Activated CD8-positive, alpha-beta T cell treated with anti-CD3 and anti-CD28 coated beads, Interleukin-2, amount 10 ng/mL, durations not matched to agents 7 days and 5 days (primary cell): ENCODE data around the gene USP5. TPM values are rescaled to one million over a fixed set of nuclear protein-coding genes. Genes with fewer than 3 reads are reported as not detected.
A peak's percentile ranks its signal among the peaks of the same experiment; 100 is the strongest.

ENCODE experiments used
- ATAC-seq: fragments of 150-1000 bp; cut with Tn5 transposase; one replicate; pipeline ENCODE4 v1.10.0; 2021; ENCODE audit warnings: moderate library complexity
- CTCF ChIA-PET: fragments of 350-600 bp; sonication (Branson Sonifier 250); formaldehyde crosslinking; loops from one replicate; lab custom pipeline; 2021; ENCODE audit warnings: antibody characterized with exemption; lab: Charles Lee
- POLR2A ChIA-PET: fragments of 350-600 bp; sonication (Branson Sonifier 250); formaldehyde crosslinking; loops from one replicate; lab custom pipeline; 2021; ENCODE audit warnings: antibody characterized with exemption; lab: Charles Lee
- DNase-seq: peaks from one replicate; pipeline ENCODE4 v3.0.0-alpha.2; 2020
- H3K27ac Mint-ChIP-seq: one replicate; pipeline ENCODE4 v1.8.0; 2021; ENCODE audit warnings: mild to moderate bottlenecking, mixed read lengths
- H3K27me3 Mint-ChIP-seq: one replicate; pipeline ENCODE4 v1.8.0; 2021; ENCODE audit warnings: low read depth, mixed read lengths
- H3K36me3 Mint-ChIP-seq: one replicate; pipeline ENCODE4 v1.8.0; 2021; ENCODE audit warnings: low read depth, mixed read lengths
- H3K4me1 Mint-ChIP-seq: one replicate; pipeline ENCODE4 v1.8.0; 2021; ENCODE audit warnings: low read depth, mixed read lengths
- H3K4me3 Mint-ChIP-seq: one replicate; pipeline ENCODE4 v1.8.0; 2021; ENCODE audit warnings: mild to moderate bottlenecking, mixed read lengths
- H3K9me3 Mint-ChIP-seq: one replicate; pipeline ENCODE4 v1.8.0; 2022; ENCODE audit warnings: mixed read lengths; ENCODE audit not compliant: insufficient read depth
- total RNA-seq, 2 experiments: library from RNA; stranded (reverse); gene quantifications; one replicate each; pipeline ENCODE4 v1.2.3, GENCODE V29; 2021

The USP5 gene
- total RNA-seq, result 100 to 1,000 TPM; 105 to 108 TPM

DNA sequence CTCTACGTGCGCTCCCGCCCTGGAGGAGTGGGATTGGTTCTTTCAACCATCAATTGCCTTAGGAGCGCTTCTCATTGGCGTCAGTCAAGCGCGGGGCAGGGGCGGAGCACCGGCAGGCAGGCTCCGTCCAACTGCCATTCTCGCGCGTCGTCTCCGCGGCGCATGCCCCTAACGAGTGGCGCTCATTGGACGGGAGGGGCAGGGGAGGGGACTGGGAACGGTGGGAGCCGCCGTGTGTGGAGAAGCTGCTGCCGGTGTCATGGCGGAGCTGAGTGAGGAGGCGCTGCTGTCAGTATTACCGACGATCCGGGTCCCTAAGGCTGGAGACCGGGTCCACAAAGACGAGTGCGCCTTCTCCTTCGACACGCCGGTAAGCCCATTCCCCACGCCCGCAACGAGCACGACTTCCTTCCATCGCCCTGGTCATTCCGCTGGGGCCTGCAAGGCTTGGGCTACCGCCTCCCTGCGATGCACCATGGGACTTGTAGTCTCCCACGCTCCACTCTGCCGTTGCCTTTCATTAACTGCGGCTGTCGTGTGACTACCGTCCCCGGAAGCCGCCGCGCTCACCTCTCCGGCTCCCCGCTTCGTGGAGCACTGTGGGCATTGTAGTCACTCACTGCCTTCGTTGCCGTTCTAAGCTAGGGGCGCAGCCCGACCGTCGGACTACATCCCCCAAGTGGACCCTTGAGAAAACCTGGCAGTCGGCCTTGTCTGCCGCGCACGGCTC is at the start of gene USP5:
Gene USP5 (plus strand): TSS at position 230 of the 730 bp plus-strand sequence. CDS start 30 bp downstream, at position 260.
- no peaks in the 10 kb centered on the region for H3K9me3 Mint-ChIP-seq
- peaks cover 44% of the 10 kb centered on the region for H3K4me1 Mint-ChIP-seq
- peak; percentile 99 for DNase-seq
- POLR2A ChIA-PET, result interaction anchor here (0.7 to 6.6 kb wide), 29 partner anchors 9 to 359 kb away, joined by 3 to 93 read pairs (median 5); partner anchors contain the start of genes C12orf57, COPS7A, GAPDH and GNB3
- no peaks in the 10 kb centered on the region for H3K27me3 Mint-ChIP-seq
- H3K4me3 Mint-ChIP-seq, result peak within 1 kb of the TSS; percentile 90
- H3K36me3 Mint-ChIP-seq, result peaks cover 54% of the 10 kb centered on the region
- CTCF ChIA-PET, result interaction anchor here (0.6 to 13.9 kb wide), 21 partner anchors 10 to 314 kb away, joined by 3 to 130 read pairs (median 5); partner anchors contain the start of genes COPS7A, GNB3, LPCAT3 and MLF2
- H3K27ac Mint-ChIP-seq, result peak within 1 kb of the TSS; percentile 98
- peak; percentile 83 for ATAC-seq

DNA sequence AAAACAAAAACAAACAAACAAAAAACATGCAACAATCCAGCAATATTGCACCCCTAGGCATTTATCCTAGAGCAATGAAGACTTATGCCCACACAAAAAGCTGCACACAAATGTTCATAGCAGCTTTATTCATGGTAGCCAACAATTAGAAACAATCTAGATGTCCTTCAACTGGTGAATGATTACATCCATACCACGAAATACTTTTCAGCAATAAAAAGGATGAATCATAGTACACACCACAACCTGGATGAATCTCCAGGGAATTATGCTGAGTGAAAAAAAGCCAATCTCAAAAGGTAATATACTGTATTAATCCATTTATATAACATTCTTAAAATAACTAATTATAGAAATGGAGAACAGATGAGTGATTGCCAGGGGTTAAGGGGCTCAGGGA is 44.8 kb upstream of the USP5 start:
- H3K27me3 Mint-ChIP-seq, result peaks cover 13% of the 10 kb centered on the region
- H3K9me3 Mint-ChIP-seq, result no peaks in the 10 kb centered on the region
- H3K36me3 Mint-ChIP-seq, result no peaks in the 10 kb centered on the region
- no peaks in the 10 kb centered on the region for H3K4me1 Mint-ChIP-seq
- CTCF ChIA-PET, result interaction anchor here (1.1 kb wide), 2 partner anchors 15 to 53 kb away, joined by 3 to 4 read pairs; no protein-coding TSS in a partner anchor
- H3K27ac Mint-ChIP-seq, result no peak overlapping the region
- DNase-seq, result no peak
- no peak for ATAC-seq
- POLR2A ChIA-PET, result no interaction called here
- no peak overlapping the region for H3K4me3 Mint-ChIP-seq

GRCh38 chr12:6809056-6809455 is 42.9 kb upstream of the USP5 start:
- no peak overlapping the region for H3K27ac Mint-ChIP-seq
- no peak overlapping the region for H3K4me3 Mint-ChIP-seq

DNA sequence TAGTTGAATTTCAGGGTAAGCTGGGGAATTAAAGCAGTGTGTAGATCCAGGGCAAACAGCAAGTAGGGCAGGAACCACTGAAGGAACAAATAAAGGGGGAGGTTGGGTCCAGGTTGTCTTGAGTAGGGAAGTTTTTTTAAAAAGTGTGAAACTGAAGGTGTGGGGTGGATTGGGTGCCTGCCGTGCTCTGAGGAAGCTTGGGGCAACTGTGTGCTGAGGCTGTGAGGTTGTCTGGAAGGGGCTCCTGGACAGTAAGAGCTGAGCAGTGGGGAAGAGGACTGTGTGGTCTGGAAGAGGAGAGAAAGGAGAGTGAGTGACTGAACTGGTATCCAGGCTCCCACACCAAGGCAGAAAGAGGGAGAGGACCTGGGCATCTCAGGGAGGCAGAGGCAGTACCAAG is 41.2 kb upstream of the USP5 start:
- H3K36me3 Mint-ChIP-seq, result no peaks in the 10 kb centered on the region
- DNase-seq (no peak), ATAC-seq (peak; percentile 27)
- CTCF ChIA-PET, result interaction anchor here (0.6 to 1.4 kb wide), 6 partner anchors 15 to 265 kb away, joined by 3 to 5 read pairs (median 3); partner anchors contain the start of gene MLF2
- no peak overlapping the region for H3K27ac Mint-ChIP-seq
- no peak overlapping the region for H3K4me3 Mint-ChIP-seq
- H3K4me1 Mint-ChIP-seq, result no peaks in the 10 kb centered on the region
- POLR2A ChIA-PET, result interaction anchor here (0.9 kb wide), 1 partner anchor 171 kb away, joined by 3 read pairs; no protein-coding TSS in a partner anchor
- no peaks in the 10 kb centered on the region for H3K9me3 Mint-ChIP-seq
- H3K27me3 Mint-ChIP-seq, result peaks cover 17% of the 10 kb centered on the region

More at GRCh38 chr12:6809056-6809455, 42.9 kb upstream of the USP5 start:
- H3K27me3 Mint-ChIP-seq, result peaks cover 13% of the 10 kb centered on the region
- H3K4me1 Mint-ChIP-seq, result no peaks in the 10 kb centered on the region
- no peak for DNase-seq
- no peaks in the 10 kb centered on the region for H3K36me3 Mint-ChIP-seq
- no peaks in the 10 kb centered on the region for H3K9me3 Mint-ChIP-seq
- ChIA-PET POLR2A (interaction anchor here (0.6 kb wide), 2 partner anchors 28 to 29 kb away, joined by 3 to 4 read pairs; no protein-coding TSS in a partner anchor), CTCF (interaction anchor here (1.3 to 1.5 kb wide), 2 partner anchors 16 to 43 kb away, joined by 3 to 5 read pairs; partner anchors contain the start of gene PTMS)
- no peak for ATAC-seq

DNA sequence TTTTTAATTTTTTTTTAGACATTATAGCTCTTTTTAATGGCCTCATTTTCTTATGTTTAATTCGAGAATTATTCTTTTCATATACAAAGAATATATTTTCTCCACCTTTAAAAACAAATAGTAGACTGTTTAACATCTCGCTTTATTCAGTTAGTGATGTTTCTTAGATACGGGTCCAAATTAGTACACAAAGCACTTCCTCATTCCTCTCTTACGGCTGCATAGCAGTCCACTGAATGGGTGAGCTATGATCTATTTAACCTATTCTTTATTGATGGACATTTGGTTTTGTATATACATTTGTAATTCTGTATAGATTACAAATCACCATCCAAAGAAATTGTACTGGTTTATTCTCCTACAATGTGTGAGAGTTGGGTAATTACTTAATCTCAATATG is 38.6 kb upstream of the USP5 start:
- Mint-ChIP-seq H3K27me3 (peaks cover 14% of the 10 kb centered on the region), H3K27ac (no peak overlapping the region), H3K9me3 (no peaks in the 10 kb centered on the region), H3K4me3 (no peak overlapping the region), H3K36me3 (no peaks in the 10 kb centered on the region), H3K4me1 (no peaks in the 10 kb centered on the region)
- ChIA-PET POLR2A (interaction anchor here (0.6 kb wide), 1 partner anchor 31 kb away, joined by 4 read pairs; no protein-coding TSS in a partner anchor), CTCF (interaction anchor here (0.9 to 2.2 kb wide), 5 partner anchors 11 to 79 kb away, joined by 3 to 8 read pairs (median 3); partner anchors contain the start of gene MLF2)
- DNase-seq (no peak), ATAC-seq (no peak)

GRCh38 chr12:6816598-6816997 is 35.4 kb upstream of the USP5 start:
- POLR2A ChIA-PET, result no interaction called here
- Mint-ChIP-seq H3K27ac (no peak overlapping the region), H3K4me1 (peaks cover 9% of the 10 kb centered on the region)

GRCh38 chr12:6817098-6817497 is 34.9 kb upstream of the USP5 start:
- Mint-ChIP-seq H3K27me3 (peaks cover 23% of the 10 kb centered on the region), H3K4me1 (peaks cover 12% of the 10 kb centered on the region), H3K4me3 (no peak overlapping the region), H3K36me3 (no peaks in the 10 kb centered on the region), H3K9me3 (no peaks in the 10 kb centered on the region), H3K27ac (no peak overlapping the region)
- DNase-seq (no peak), ATAC-seq (no peak)
- POLR2A ChIA-PET, result no interaction called here
- CTCF ChIA-PET, result no interaction called here

More at GRCh38 chr12:6816598-6816997, 35.4 kb upstream of the USP5 start:
- H3K4me3 Mint-ChIP-seq, result no peak overlapping the region
- H3K36me3 Mint-ChIP-seq, result no peaks in the 10 kb centered on the region
- no peaks in the 10 kb centered on the region for H3K9me3 Mint-ChIP-seq
- H3K27me3 Mint-ChIP-seq, result peaks cover 20% of the 10 kb centered on the region
- CTCF ChIA-PET, result interaction anchor here (1.1 kb wide), 1 partner anchor 38 kb away, joined by 3 read pairs; no protein-coding TSS in a partner anchor
- ATAC-seq, result no peak
- DNase-seq, result no peak

GRCh38 chr12:6817662-6818157 is 34.2 kb upstream of the USP5 start:
- POLR2A ChIA-PET, result interaction anchor here (0.6 kb wide), 1 partner anchor 64 kb away, joined by 3 read pairs; no protein-coding TSS in a partner anchor
- DNase-seq, result no peak
- ATAC-seq, result no peak

GRCh38 chr12:6818222-6818621 is 33.7 kb upstream of the USP5 start:
- Mint-ChIP-seq H3K36me3 (no peaks in the 10 kb centered on the region), H3K27ac (no peak overlapping the region), H3K4me1 (peaks cover 15% of the 10 kb centered on the region), H3K9me3 (no peaks in the 10 kb centered on the region), H3K4me3 (no peak overlapping the region), H3K27me3 (peaks cover 33% of the 10 kb centered on the region)
- no peak for DNase-seq
- ATAC-seq, result no peak
- POLR2A ChIA-PET, result interaction anchor here (0.6 kb wide), 1 partner anchor 64 kb away, joined by 3 read pairs; no protein-coding TSS in a partner anchor
- CTCF ChIA-PET, result no interaction called here

More at GRCh38 chr12:6817662-6818157, 34.2 kb upstream of the USP5 start:
- Mint-ChIP-seq H3K4me1 (peaks cover 15% of the 10 kb centered on the region), H3K27me3 (peaks cover 28% of the 10 kb centered on the region), H3K36me3 (no peaks in the 10 kb centered on the region), H3K27ac (no peak overlapping the region), H3K9me3 (no peaks in the 10 kb centered on the region), H3K4me3 (no peak overlapping the region)
- CTCF ChIA-PET, result no interaction called here

DNA sequence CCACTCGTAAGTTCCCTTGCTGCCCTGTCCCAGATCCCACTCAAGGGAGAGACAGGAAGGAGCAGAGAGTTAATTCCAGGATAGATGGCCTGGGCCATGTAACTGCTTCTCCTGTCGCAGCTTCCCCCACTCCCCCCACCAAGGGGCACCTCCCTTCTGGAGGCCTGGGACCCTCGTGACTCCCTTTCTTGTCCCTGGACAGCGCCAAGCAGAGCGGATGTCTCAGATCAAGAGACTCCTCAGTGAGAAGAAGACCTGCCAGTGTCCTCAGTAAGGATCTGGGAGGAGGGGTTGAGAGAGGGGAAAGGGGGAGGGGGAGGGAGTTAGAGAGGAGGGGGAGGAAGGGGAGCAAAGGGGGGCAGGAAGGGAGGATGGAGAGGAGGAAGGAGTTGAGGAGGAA is 33.3 kb upstream of the USP5 start:
- ChIA-PET POLR2A (no interaction called here), CTCF (no interaction called here)
- peaks cover 37% of the 10 kb centered on the region for H3K27me3 Mint-ChIP-seq
- no peaks in the 10 kb centered on the region for H3K9me3 Mint-ChIP-seq
- no peaks in the 10 kb centered on the region for H3K36me3 Mint-ChIP-seq
- no peak overlapping the region for H3K4me3 Mint-ChIP-seq
- ATAC-seq, result no peak
- H3K27ac Mint-ChIP-seq, result no peak overlapping the region
- no peak for DNase-seq
- peaks cover 15% of the 10 kb centered on the region for H3K4me1 Mint-ChIP-seq

- POLR2A ChIA-PET, result no interaction called here
- no peaks in the 10 kb centered on the region for H3K36me3 Mint-ChIP-seq
- ATAC-seq (no peak), DNase-seq (no peak)
- no peak overlapping the region for H3K4me3 Mint-ChIP-seq
- peaks cover 39% of the 10 kb centered on the region for H3K27me3 Mint-ChIP-seq
- no peaks in the 10 kb centered on the region for H3K9me3 Mint-ChIP-seq
- no peak overlapping the region for H3K27ac Mint-ChIP-seq
- CTCF ChIA-PET, result interaction anchor here (10.3 kb wide), 1 partner anchor 66 kb away, joined by 116 read pairs; the partner anchor contains the start of gene MLF2
- H3K4me1 Mint-ChIP-seq, result peaks cover 15% of the 10 kb centered on the region
Observed at GRCh38 chr12:6819106-6820030, 32.6 kb upstream of the USP5 start.
